Measurements from ENCODE around the gene CAPG.
A peak's percentile ranks its signal among the peaks of the same experiment; 100 is the strongest.
"Not testable (repeated sequence)": the region's sequence is repeated elsewhere in the genome, so short reads cannot be mapped to it uniquely, and the experiment has no call there.

CAPG gene

GRCh38 chr2:85396531-85397470, 13.4 kb downstream of the CAPG start:
- DNase-seq: no peak

GRCh38 chr2:85395912-85396475, 14.2 kb downstream of the CAPG start:
- DNase-seq: no peak

GRCh38 chr2:85394976-85395375, 15.2 kb downstream of the CAPG start:
- DNase-seq: no peak

GRCh38 chr2:85394261-85394681, 15.9 kb downstream of the CAPG start:
- peak; percentile 71 for DNase-seq

- no peak for DNase-seq
These were observed 16.3 kb downstream of the CAPG start for GRCh38 chr2:85393836-85394235.

GRCh38 chr2:85390941-85391669, 19.1 kb downstream of the CAPG start:
- DNase-seq: no peak

GRCh38 chr2:85388878-85389538, 21.2 kb downstream of the CAPG start:
- no peak for DNase-seq

GRCh38 chr2:85387754-85388153, 22.4 kb downstream of the CAPG start:
- DNase-seq: no peak

- no peak for DNase-seq
These were observed 24.4 kb downstream of the CAPG start for GRCh38 chr2:85385746-85386145.

GRCh38 chr2:85383850-85384249, 26.3 kb downstream of the CAPG start:
- DNase-seq: no peak

- not testable (repeated sequence) for DNase-seq
These were observed 27.0 kb downstream of the CAPG start for GRCh38 chr2:85383151-85383550.

GRCh38 chr2:85380048-85380447, 30.1 kb downstream of the CAPG start:
- DNase-seq: no peak

GRCh38 chr2:85378257-85378656, 31.9 kb downstream of the CAPG start:
- DNase-seq: no peak

GRCh38 chr2:85377083-85377482, 33.1 kb downstream of the CAPG start:
- DNase-seq: no peak

- DNase-seq: no peak
These were observed 33.7 kb downstream of the CAPG start for GRCh38 chr2:85376291-85377065.

- DNase-seq: no peak
These were observed 39.1 kb downstream of the CAPG start for GRCh38 chr2:85371045-85371444.

GRCh38 chr2:85369500-85369899, 40.7 kb downstream of the CAPG start:
- no peak for DNase-seq

- no peak for DNase-seq
These were observed 41.2 kb downstream of the CAPG start for GRCh38 chr2:85368921-85369320.

- DNase-seq: no peak
These were observed 43.0 kb downstream of the CAPG start for GRCh38 chr2:85367180-85367579.

GRCh38 chr2:85362653-85363387, 47.3 kb downstream of the CAPG start:
- DNase-seq: not testable (repeated sequence)

GRCh38 chr2:85357736-85358135, 52.4 kb downstream of the CAPG start:
- no peak for DNase-seq

GRCh38 chr2:85356186-85356585, 54.0 kb downstream of the CAPG start:
- DNase-seq: no peak
